Activated CD4-positive, alpha-beta T cell treated with anti-CD3 and anti-CD28 coated beads, Interleukin-2, amount 50 U/mL, for 16 hours (primary cell): ENCODE data around the gene TMEFF2.
"Not testable (repeated sequence)": the region's sequence is repeated elsewhere in the genome, so short reads cannot be mapped to it uniquely, and the experiment has no call there.

ENCODE experiments used
- DNase-seq: peaks from one replicate; pipeline ENCODE4 v3.0.0-alpha.2; 2020

Gene TMEFF2

GRCh38 chr2:191922736-191923651 lies 271.7 kb downstream of the TMEFF2 start:
- DNase-seq = no peak

- DNase-seq = not testable (repeated sequence)
Measured at GRCh38 chr2:191921650-191922049, 273.1 kb downstream of the TMEFF2 start.

GRCh38 chr2:191920502-191920901 lies 274.2 kb downstream of the TMEFF2 start:
- DNase-seq = no peak

DNA sequence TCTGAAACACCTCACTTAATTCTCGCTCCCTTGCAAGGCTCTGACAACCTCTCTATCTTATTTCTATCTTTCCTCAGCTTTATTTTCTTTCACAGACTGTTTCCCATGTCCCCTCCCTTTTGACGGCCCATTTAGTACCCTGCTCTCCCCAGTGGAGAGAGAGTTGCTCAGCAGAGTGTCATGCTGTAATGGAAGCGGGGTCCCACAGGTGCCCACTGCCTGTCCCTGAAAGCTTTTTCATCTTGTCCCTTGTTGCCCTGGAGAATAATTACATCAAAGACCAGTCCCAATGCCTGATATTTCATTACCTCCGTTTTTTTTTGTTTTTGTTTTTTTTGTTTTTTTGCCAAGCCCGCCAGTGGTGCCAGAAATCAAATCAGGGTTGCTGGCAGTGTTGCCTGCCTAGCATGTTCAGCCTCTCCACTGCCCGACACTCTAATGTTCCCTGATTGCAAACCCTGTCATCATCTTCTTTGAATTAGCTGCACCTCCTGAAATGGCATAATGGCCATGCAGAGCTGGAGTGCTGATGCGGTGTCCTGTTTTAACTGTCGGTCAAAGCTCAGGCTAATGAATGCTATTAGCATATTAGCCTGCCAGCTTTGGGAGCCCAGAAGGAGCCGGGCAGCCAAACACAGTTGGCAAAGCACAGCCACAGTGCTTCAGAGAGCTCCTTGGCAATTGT lies 276.6 kb downstream of the TMEFF2 start:
- DNase-seq = no peak

- no peak for DNase-seq
Measured at GRCh38 chr2:191917430-191917881, 277.3 kb downstream of the TMEFF2 start.

- DNase-seq = no peak
Measured at GRCh38 chr2:191916826-191917225, 277.9 kb downstream of the TMEFF2 start.

DNA sequence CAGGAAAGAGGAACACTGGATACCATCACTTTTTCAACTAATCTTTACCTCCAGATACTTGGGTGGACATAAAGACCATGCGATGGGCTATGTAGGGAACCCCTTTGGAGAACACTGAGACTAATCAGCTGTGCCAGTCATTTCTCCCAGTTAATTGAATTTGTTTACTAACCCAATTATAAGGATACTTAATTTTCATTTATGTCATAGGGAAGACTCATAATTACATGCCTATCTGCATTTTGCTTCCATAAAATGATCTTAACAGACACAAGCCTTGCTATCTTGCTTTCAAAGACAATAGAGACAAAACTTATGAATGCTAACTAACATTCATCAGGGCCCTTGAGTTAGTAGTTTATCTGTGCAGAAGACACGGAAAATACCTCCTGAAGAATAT lies 279.0 kb downstream of the TMEFF2 start:
- no peak for DNase-seq

DNA sequence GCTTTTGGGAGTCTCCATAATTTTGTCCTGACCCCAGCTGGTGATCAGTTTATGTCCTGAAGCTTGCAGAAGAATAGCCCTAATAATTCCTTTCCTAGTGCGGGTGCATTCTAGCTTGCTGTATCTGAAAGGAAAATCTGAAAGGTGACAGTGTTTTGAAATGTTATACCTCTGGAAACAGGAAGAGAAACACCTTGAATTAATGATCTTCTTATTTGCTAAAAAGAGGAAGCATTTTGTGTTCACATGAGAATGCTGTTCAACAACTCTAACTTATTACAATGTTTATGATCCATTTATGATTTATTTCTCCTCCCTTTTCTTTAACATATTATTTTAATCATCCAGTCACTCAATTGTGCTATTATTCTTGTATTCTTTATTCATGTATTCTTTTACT lies 280.9 kb downstream of the TMEFF2 start:
- DNase-seq = no peak

DNA sequence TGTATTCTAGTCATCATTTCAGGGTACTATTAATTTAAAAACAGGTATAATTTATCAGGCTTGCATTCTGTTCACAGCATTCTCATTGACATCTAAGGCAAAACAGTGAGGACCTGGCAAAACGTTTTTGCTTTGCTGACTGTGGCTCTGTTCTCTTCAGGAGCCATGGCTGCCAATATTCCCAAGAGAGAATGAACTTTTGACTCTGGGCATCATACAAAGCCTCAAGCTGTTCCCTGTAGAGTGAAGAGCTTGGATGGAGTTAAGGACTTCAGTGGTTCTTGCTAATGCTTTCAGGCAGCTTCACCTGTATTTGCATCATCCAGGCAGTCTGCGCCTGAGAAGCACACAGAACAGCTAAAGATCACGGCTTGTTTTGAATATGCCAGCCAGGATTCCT lies 282.0 kb downstream of the TMEFF2 start:
- DNase-seq = no peak

DNA sequence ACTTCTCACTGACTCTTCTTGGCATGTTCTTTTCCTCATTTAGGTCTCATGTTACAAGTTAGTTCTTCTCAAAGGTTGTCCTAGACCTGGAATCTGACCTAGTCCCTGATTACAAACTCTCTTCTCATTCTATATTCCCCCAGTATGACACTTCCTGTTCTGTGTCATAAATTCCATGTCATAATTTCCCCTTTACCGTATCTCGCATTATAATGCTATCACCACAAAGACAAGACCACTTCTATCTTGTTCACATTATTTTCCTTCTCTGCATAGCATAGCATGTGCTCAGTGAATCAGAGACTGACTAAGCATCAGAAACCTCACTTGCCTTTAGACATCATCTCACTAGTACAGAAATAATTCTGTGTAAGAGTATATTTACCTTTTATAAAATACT lies 284.2 kb downstream of the TMEFF2 start:
- no peak for DNase-seq

- no peak for DNase-seq
Measured at GRCh38 chr2:191908874-191909273, 285.9 kb downstream of the TMEFF2 start.

- DNase-seq = no peak
Measured at GRCh38 chr2:191907545-191907944, 287.2 kb downstream of the TMEFF2 start.

GRCh38 chr2:191907091-191907490 lies 287.6 kb downstream of the TMEFF2 start:
- DNase-seq = no peak

- DNase-seq = no peak
Measured at GRCh38 chr2:191905336-191905735, 289.4 kb downstream of the TMEFF2 start.

DNA sequence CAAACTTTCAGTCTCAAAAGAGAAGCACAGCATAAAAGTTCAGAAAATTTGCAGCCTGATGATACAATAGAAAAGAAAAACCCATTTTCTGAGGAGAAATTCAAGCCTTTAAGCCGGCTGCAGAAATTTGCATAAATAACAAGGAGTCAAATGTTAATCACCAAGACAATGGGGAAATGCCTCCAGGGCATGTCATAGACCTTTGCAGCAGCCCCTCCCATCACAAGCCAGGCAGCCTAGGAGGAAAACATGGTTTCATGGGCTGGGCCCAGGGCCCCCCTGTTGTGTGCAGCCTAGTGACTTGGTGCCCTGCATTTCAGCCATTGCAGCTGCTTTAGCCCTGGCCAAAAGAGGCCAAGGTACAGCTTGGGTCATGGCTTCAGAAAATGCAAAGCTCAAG lies 293.7 kb downstream of the TMEFF2 start:
- DNase-seq = no peak

DNA sequence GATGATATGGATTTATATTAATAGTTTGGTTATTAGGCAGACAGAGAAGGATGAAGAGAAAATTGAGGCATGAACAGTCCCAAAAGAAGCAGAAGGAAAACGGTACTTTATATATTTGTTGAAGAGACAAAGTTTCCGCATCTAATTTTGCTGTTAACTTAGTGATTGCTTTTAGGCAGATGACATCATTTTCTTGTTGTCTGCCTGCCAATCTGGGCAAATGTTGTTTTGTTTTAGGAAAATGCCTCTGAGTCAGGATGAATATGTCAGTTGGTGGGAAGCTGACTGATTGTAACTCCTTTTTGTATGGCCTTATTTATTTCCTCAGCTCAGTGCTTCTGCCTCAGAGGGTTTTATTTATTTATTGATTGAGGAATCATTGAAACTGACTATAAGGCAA lies 295.3 kb downstream of the TMEFF2 start:
- no peak for DNase-seq
